Gastroesophageal sphincter (tissue), 3 donors: ENCODE results near the gene ZCCHC24.

Source experiments
- EP300 ChIP-seq: sonication (generic); formaldehyde crosslinking; IDR thresholded peaks from one replicate; pipeline ENCODE4 v1.6.1; 2017; ENCODE audit warnings: antibody characterized with exemption, mild to moderate bottlenecking
- TF ChIP-seq, protein P1 (sequence below), 4 experiments: fragments of 200-600 bp in 2 of 4; fragments of 450-650 bp in 2 of 4; sonication (generic) in 1 of 4; IDR thresholded peaks; one replicate each; pipeline ENCODE4 v1.5.1; 2017 to 2019; ENCODE audit warnings: antibody characterized with exemption in 4 of 4, mild to moderate bottlenecking in 2 of 4, moderate library complexity in 2 of 4

DNA sequence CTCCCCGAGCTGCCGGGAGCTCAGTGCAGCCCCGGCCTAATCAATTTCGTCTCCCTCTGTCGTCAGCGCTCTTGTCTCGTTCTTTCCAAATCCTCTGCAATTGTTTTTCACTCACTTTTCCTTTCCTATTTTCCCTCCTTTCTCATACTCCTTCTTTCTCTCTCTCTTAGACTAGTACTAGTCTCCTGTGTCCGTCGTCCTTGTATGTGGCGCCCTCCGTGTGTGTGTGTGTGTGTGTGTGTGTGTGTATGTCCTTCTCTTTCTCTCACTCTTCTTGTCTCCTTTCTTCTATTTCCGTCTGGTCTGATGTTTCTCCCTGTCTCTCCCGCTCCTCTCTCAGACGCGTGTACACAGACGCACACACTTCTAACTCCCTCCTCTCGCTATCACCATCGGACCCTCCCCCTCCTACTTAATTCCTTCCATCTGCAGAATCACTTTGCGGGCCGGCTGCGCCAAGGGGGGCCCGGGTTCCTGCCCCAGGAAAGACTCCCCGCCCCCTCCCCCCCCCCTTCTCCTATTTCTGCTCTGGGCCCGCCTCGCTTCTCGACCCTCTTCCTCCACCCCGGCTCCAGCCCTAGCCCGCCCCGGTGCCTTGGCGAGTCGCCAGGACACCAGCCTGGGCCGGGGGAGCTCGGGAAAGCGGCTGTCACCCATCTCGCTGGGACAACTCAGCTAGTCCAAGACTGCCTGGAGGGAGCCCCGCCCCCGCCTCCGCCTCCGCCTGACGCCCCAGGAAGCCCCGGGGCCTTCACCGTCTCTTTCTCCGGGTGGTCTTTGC lies 743 bp upstream of the ZCCHC24 start:
- TF ChIP-seq, protein P1, sequence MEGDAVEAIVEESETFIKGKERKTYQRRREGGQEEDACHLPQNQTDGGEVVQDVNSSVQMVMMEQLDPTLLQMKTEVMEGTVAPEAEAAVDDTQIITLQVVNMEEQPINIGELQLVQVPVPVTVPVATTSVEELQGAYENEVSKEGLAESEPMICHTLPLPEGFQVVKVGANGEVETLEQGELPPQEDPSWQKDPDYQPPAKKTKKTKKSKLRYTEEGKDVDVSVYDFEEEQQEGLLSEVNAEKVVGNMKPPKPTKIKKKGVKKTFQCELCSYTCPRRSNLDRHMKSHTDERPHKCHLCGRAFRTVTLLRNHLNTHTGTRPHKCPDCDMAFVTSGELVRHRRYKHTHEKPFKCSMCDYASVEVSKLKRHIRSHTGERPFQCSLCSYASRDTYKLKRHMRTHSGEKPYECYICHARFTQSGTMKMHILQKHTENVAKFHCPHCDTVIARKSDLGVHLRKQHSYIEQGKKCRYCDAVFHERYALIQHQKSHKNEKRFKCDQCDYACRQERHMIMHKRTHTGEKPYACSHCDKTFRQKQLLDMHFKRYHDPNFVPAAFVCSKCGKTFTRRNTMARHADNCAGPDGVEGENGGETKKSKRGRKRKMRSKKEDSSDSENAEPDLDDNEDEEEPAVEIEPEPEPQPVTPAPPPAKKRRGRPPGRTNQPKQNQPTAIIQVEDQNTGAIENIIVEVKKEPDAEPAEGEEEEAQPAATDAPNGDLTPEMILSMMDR (IDR thresholded peaks at IDR 0.05): no peak
- TF ChIP-seq EP300: no peak
